HG03196 (cell line): ENCODE measurements around the gene SETD4.
"Not testable (repeated sequence)": the region's sequence is repeated elsewhere in the genome, so short reads cannot be mapped to it uniquely, and the experiment has no call there.

Source experiments
- ATAC-seq: cut with Tn5 transposase; IDR thresholded peaks from one replicate; pipeline ENCODE4 v1.9.1; 2021; ENCODE audit not compliant: unreplicated experiment

Gene SETD4, protein sequence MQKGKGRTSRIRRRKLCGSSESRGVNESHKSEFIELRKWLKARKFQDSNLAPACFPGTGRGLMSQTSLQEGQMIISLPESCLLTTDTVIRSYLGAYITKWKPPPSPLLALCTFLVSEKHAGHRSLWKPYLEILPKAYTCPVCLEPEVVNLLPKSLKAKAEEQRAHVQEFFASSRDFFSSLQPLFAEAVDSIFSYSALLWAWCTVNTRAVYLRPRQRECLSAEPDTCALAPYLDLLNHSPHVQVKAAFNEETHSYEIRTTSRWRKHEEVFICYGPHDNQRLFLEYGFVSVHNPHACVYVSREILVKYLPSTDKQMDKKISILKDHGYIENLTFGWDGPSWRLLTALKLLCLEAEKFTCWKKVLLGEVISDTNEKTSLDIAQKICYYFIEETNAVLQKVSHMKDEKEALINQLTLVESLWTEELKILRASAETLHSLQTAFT

GRCh38 chr21:36060159-36060921, at the start of gene SETD4:
SETD4 (minus strand) TSS chr21:36060526; CDS start chr21:36058888, 1,638 bp downstream.
- ATAC-seq, result peak; percentile 86

GRCh38 chr21:36109868-36110267, 49.5 kb upstream of the SETD4 start:
- no peak for ATAC-seq

GRCh38 chr21:36105327-36105842, 45.1 kb upstream of the SETD4 start:
- ATAC-seq, result no peak

- no peak for ATAC-seq
Observed at GRCh38 chr21:36104317-36105300, 44.3 kb upstream of the SETD4 start.

DNA sequence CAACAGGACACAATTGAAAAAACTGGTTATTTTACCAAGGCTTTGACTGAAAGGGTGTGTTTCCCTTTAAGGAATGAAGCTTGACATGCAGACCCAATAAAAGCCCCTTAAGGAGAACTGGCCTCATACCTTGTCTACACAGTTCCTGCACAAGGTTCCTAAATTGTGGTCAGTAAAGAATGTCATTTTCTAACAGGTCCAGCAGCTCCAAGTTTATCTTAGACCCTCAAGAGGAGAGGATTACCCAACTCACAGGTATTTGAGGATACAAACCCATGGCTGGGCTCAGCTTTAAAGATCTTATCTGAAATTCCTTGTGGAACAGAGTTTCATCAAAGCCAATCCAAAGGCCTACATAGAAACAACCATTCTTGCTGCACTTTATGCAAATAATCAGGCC, 43.1 kb upstream of the SETD4 start:
- no peak for ATAC-seq

DNA sequence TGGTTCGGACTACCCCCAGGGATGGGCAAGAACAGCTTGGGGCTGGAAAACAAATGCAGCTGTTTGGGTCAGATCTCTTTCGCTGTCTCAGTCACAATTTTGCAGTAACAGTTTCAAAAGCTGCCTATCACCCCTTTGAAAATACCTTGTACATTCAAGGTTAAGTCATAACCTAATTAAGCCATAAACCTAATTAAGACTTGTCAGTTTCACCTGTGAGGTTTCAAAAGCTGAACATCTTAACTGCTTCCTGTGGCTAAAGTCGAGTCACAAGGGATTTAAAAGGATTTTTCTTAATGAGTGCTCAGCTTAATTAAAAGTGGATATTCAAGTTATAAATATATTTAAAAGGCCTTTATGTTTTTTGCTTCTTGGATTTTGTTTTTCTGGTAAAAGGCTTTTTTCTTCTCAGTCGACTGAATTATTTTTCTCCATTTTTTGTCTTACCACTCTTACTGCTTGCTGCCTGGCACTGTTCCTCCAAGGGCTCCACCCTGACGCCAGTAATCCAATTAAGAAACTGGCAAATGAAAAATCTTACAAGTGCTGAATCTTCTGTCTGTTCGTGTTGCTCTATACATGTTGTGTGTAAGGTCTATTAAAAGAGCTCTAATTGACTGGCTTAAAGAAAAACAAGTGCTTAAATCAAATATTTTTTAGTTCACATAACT, 40.8 kb upstream of the SETD4 start:
- ATAC-seq, result no peak

- not testable (repeated sequence) for ATAC-seq
Observed at GRCh38 chr21:36099695-36100211, 39.4 kb upstream of the SETD4 start.

DNA sequence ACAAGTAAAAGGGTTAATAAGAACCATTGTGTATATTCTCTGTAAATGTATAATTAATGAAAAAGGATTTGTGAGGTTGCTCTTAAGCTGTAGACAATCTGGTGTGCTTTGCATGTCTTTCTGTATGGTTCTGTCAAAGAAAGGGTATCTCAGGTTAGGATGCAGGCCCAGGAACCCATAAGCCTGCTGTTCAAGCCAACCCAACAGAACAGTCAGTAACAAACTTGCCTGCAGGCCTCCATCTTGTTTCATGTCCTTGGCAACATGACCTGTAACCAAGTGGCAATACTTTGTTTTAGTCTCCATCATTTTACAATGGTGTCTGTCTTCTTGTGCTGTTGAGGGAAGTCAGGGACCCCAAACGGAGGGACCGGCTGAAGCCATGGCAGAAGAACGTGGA, 38.7 kb upstream of the SETD4 start:
- ATAC-seq, result no peak

DNA sequence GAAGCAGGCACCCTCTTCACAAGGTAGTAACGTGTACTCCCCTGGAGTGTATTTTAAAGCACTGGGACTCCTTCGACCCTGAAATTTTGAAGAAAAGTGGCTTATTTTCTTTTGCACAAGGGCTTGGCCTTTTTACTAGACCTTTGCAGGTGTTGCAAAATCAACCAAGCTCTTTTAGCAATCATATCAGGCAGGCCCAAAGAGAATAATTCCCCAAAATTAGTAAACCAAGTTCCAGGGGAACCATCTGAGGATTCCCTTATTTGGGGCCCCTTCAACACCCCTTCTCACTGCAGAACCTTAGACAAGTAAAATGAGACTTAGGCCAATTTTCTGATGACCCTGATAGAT, 37.8 kb upstream of the SETD4 start:
- ATAC-seq, result no peak

GRCh38 chr21:36097427-36098181, 37.3 kb upstream of the SETD4 start:
- ATAC-seq, result peak; percentile 83

- no peak for ATAC-seq
Observed at GRCh38 chr21:36096398-36097290, 36.3 kb upstream of the SETD4 start.

- no peak for ATAC-seq
Observed at GRCh38 chr21:36093512-36093911, 33.2 kb upstream of the SETD4 start.

DNA sequence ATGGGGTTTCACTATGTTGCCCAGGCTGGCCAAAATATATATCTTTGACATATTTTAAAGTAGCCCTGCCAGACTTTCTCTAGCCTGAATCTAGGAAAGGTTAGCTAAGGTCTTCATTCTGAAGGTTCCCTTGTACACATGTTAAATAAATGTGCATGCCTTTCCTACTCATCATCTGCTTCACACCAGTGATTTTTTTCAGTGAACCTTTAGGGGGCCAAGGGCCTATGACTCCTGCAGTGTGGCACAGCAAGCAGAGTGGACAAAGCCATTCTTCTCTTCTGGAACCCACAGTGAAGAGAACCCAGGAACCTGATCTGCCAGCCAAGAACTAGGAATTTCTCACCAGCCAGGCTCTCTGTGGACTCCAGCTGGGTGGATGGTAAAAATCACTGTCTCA, 32.4 kb upstream of the SETD4 start:
- ATAC-seq, result no peak

- no peak for ATAC-seq
Observed at GRCh38 chr21:36089946-36090345, 29.6 kb upstream of the SETD4 start.

GRCh38 chr21:36087362-36088138, 27.2 kb upstream of the SETD4 start:
- ATAC-seq, result no peak

- ATAC-seq, result no peak
Observed at GRCh38 chr21:36082237-36082664, 21.9 kb upstream of the SETD4 start.

DNA sequence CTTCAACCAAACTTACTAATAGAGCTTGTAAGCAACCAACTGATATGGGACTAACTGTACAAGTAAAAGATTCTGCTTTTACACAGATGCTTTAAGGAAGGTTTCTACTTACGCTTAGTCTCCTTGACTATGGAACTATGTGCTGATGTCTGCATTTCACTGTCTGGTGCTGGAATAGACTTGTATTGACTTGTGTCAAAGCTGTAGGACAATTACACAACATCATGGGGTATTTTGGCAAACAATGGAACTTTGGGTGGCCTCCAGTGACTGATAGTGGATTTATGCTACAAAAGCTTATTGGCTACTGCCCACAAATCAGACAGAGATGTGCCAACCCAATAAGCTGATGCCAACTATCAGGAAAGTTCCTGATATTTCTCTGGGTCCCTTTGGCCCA, 20.1 kb upstream of the SETD4 start:
- ATAC-seq, result no peak

DNA sequence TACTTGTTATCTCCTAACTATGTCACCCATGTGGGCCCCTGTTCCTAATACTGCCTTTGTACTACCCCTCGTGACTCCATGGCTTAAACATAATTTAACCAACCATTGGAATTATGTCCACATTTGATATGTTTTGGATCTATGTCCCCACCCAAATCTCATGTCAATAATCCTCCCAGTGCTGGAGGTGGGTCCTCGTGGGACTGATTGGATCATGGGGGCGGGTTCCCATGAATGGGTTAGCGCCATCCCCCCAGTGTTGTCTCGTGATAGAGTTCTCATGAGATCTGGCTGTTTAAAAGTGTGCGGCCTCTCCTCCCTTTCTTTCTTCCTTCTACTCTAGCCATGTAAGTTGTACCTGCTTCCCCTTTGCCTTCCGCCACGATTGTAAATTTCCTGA, 19.3 kb upstream of the SETD4 start:
- no peak for ATAC-seq
